Measurements from ENCODE around the gene SEMA5B.

Gene SEMA5B

GRCh38 chr3:122989856-122990575 lies 37.5 kb downstream of the SEMA5B start:
- no peaks in the 10 kb centered on the region for H3K36me3 ChIP-seq (ENCODE audit: insufficient read depth, low read length)
- H3K4me3 ChIP-seq (ENCODE audit: low read length) = no peak overlapping the region
- no peaks in the 10 kb centered on the region for H3K9me3 ChIP-seq (replicated peaks; ENCODE audit: low read length)
- no peak overlapping the region for H3K9ac ChIP-seq (ENCODE audit: low read depth, low read length)
- no peak overlapping the region for H3K4me2 ChIP-seq (ENCODE audit: low read length)
- H3K4me1 ChIP-seq (ENCODE audit: control insufficient read depth, insufficient read depth, low read length) = no peaks in the 10 kb centered on the region
- H3K27me3 ChIP-seq (ENCODE audit: control insufficient read depth, insufficient read depth, low read length) = peaks cover 100% of the 10 kb centered on the region

GRCh38 chr3:122988508-122988907 lies 39.1 kb downstream of the SEMA5B start:
- Histone ChIP-seq H3K36me3 (ENCODE audit: insufficient read depth, low read length) (no peaks in the 10 kb centered on the region), H3K9ac (ENCODE audit: low read depth, low read length) (no peak overlapping the region), H3K4me3 (ENCODE audit: low read length) (no peak overlapping the region), H3K4me2 (ENCODE audit: low read length) (no peak overlapping the region), H3K4me1 (ENCODE audit: control insufficient read depth, insufficient read depth, low read length) (no peaks in the 10 kb centered on the region), H3K27me3 (ENCODE audit: control insufficient read depth, insufficient read depth, low read length) (peaks cover 96% of the 10 kb centered on the region), H3K9me3 (replicated peaks; ENCODE audit: low read length) (no peaks in the 10 kb centered on the region)

- no peak overlapping the region for H3K4me2 ChIP-seq (ENCODE audit: low read length)
- no peak overlapping the region for H3K9ac ChIP-seq (ENCODE audit: low read depth, low read length)
- H3K9me3 ChIP-seq (replicated peaks; ENCODE audit: low read length) = no peaks in the 10 kb centered on the region
- H3K4me3 ChIP-seq (ENCODE audit: low read length) = no peak overlapping the region
- H3K27me3 ChIP-seq (ENCODE audit: control insufficient read depth, insufficient read depth, low read length) = peaks cover 92% of the 10 kb centered on the region
- no peaks in the 10 kb centered on the region for H3K36me3 ChIP-seq (ENCODE audit: insufficient read depth, low read length)
- H3K4me1 ChIP-seq (ENCODE audit: control insufficient read depth, insufficient read depth, low read length) = no peaks in the 10 kb centered on the region
Measured at GRCh38 chr3:122987736-122988319, 39.7 kb downstream of the SEMA5B start.

- Histone ChIP-seq H3K4me2 (ENCODE audit: low read length) (no peak overlapping the region), H3K36me3 (ENCODE audit: insufficient read depth, low read length) (no peaks in the 10 kb centered on the region), H3K4me1 (ENCODE audit: control insufficient read depth, insufficient read depth, low read length) (no peaks in the 10 kb centered on the region), H3K9me3 (replicated peaks; ENCODE audit: low read length) (no peaks in the 10 kb centered on the region), H3K27me3 (ENCODE audit: control insufficient read depth, insufficient read depth, low read length) (peaks cover 92% of the 10 kb centered on the region), H3K4me3 (ENCODE audit: low read length) (no peak overlapping the region), H3K9ac (ENCODE audit: low read depth, low read length) (no peak overlapping the region)
Measured at GRCh38 chr3:122987231-122987630, 40.3 kb downstream of the SEMA5B start.

- Histone ChIP-seq H3K9me3 (replicated peaks; ENCODE audit: low read length) (no peaks in the 10 kb centered on the region), H3K4me2 (ENCODE audit: low read length) (no peak overlapping the region), H3K36me3 (ENCODE audit: insufficient read depth, low read length) (no peaks in the 10 kb centered on the region), H3K4me3 (ENCODE audit: low read length) (no peak overlapping the region), H3K27me3 (ENCODE audit: control insufficient read depth, insufficient read depth, low read length) (peaks cover 92% of the 10 kb centered on the region), H3K9ac (ENCODE audit: low read depth, low read length) (no peak overlapping the region), H3K4me1 (ENCODE audit: control insufficient read depth, insufficient read depth, low read length) (no peaks in the 10 kb centered on the region)
Measured at GRCh38 chr3:122986693-122987179, 40.8 kb downstream of the SEMA5B start.

- Histone ChIP-seq H3K27me3 (ENCODE audit: control insufficient read depth, insufficient read depth, low read length) (peaks cover 91% of the 10 kb centered on the region), H3K4me1 (ENCODE audit: control insufficient read depth, insufficient read depth, low read length) (no peaks in the 10 kb centered on the region), H3K9ac (ENCODE audit: low read depth, low read length) (no peak overlapping the region), H3K9me3 (replicated peaks; ENCODE audit: low read length) (no peaks in the 10 kb centered on the region), H3K4me2 (ENCODE audit: low read length) (no peak overlapping the region), H3K4me3 (ENCODE audit: low read length) (no peak overlapping the region), H3K36me3 (ENCODE audit: insufficient read depth, low read length) (no peaks in the 10 kb centered on the region)
Measured at GRCh38 chr3:122985539-122985938, 42.0 kb downstream of the SEMA5B start.

- no peak overlapping the region for H3K4me3 ChIP-seq (ENCODE audit: low read length)
- H3K9ac ChIP-seq (ENCODE audit: low read depth, low read length) = no peak overlapping the region
- peaks cover 85% of the 10 kb centered on the region for H3K27me3 ChIP-seq (ENCODE audit: control insufficient read depth, insufficient read depth, low read length)
- no peaks in the 10 kb centered on the region for H3K4me1 ChIP-seq (ENCODE audit: control insufficient read depth, insufficient read depth, low read length)
- no peaks in the 10 kb centered on the region for H3K9me3 ChIP-seq (replicated peaks; ENCODE audit: low read length)
- no peak overlapping the region for H3K4me2 ChIP-seq (ENCODE audit: low read length)
- no peaks in the 10 kb centered on the region for H3K36me3 ChIP-seq (ENCODE audit: insufficient read depth, low read length)
Measured at GRCh38 chr3:122984650-122985049, 42.9 kb downstream of the SEMA5B start.

- H3K27me3 ChIP-seq (ENCODE audit: control insufficient read depth, insufficient read depth, low read length) = peaks cover 85% of the 10 kb centered on the region
- H3K9me3 ChIP-seq (replicated peaks; ENCODE audit: low read length) = no peaks in the 10 kb centered on the region
- H3K4me1 ChIP-seq (ENCODE audit: control insufficient read depth, insufficient read depth, low read length) = no peaks in the 10 kb centered on the region
- H3K9ac ChIP-seq (ENCODE audit: low read depth, low read length) = no peak overlapping the region
- H3K4me2 ChIP-seq (ENCODE audit: low read length) = no peak overlapping the region
- H3K36me3 ChIP-seq (ENCODE audit: insufficient read depth, low read length) = no peaks in the 10 kb centered on the region
- H3K4me3 ChIP-seq (ENCODE audit: low read length) = no peak overlapping the region
Measured at GRCh38 chr3:122984007-122984406, 43.6 kb downstream of the SEMA5B start.

GRCh38 chr3:122982216-122983185 lies 45.1 kb downstream of the SEMA5B start:
- no peaks in the 10 kb centered on the region for H3K9me3 ChIP-seq (replicated peaks; ENCODE audit: low read length)
- H3K27me3 ChIP-seq (ENCODE audit: control insufficient read depth, insufficient read depth, low read length) = peaks cover 82% of the 10 kb centered on the region
- no peak overlapping the region for H3K9ac ChIP-seq (ENCODE audit: low read depth, low read length)
- no peak overlapping the region for H3K4me3 ChIP-seq (ENCODE audit: low read length)
- no peaks in the 10 kb centered on the region for H3K36me3 ChIP-seq (ENCODE audit: insufficient read depth, low read length)
- no peaks in the 10 kb centered on the region for H3K4me1 ChIP-seq (ENCODE audit: control insufficient read depth, insufficient read depth, low read length)
- no peak overlapping the region for H3K4me2 ChIP-seq (ENCODE audit: low read length)

- H3K36me3 ChIP-seq (ENCODE audit: insufficient read depth, low read length) = no peaks in the 10 kb centered on the region
- no peaks in the 10 kb centered on the region for H3K9me3 ChIP-seq (replicated peaks; ENCODE audit: low read length)
- peaks cover 71% of the 10 kb centered on the region for H3K27me3 ChIP-seq (ENCODE audit: control insufficient read depth, insufficient read depth, low read length)
- no peak overlapping the region for H3K4me2 ChIP-seq (ENCODE audit: low read length)
- H3K9ac ChIP-seq (ENCODE audit: low read depth, low read length) = no peak overlapping the region
- no peaks in the 10 kb centered on the region for H3K4me1 ChIP-seq (ENCODE audit: control insufficient read depth, insufficient read depth, low read length)
- no peak overlapping the region for H3K4me3 ChIP-seq (ENCODE audit: low read length)
Measured at GRCh38 chr3:122979211-122979610, 48.4 kb downstream of the SEMA5B start.

GRCh38 chr3:122978569-122978968 lies 49.0 kb downstream of the SEMA5B start:
- Histone ChIP-seq H3K9ac (ENCODE audit: low read depth, low read length) (no peak overlapping the region), H3K27me3 (ENCODE audit: control insufficient read depth, insufficient read depth, low read length) (peaks cover 72% of the 10 kb centered on the region), H3K4me1 (ENCODE audit: control insufficient read depth, insufficient read depth, low read length) (no peaks in the 10 kb centered on the region), H3K4me2 (ENCODE audit: low read length) (no peak overlapping the region), H3K4me3 (ENCODE audit: low read length) (no peak overlapping the region), H3K9me3 (replicated peaks; ENCODE audit: low read length) (no peaks in the 10 kb centered on the region), H3K36me3 (ENCODE audit: insufficient read depth, low read length) (no peaks in the 10 kb centered on the region)
